ENCODE measurements around the gene HORMAD2.

Gene HORMAD2

GRCh38 chr22:30196141-30196879 is 116.0 kb downstream of the HORMAD2 start:
- Histone ChIP-seq H2AFZ (ENCODE audit: low read length) (peak overlapping the region; percentile 52), H3K9me2 (replicated peaks; ENCODE audit: low read depth, low read length) (no peaks in the 10 kb centered on the region), H3K27me3 (ENCODE audit: insufficient read depth, low read length, poor library complexity, severe bottlenecking) (no peaks in the 10 kb centered on the region), H3K4me2 (ENCODE audit: low read depth, low read length, poor library complexity, severe bottlenecking) (peak overlapping the region; percentile 79), H3K9me3 (ENCODE audit: insufficient read depth, low read depth, low read length) (no peaks in the 10 kb centered on the region), H4K20me1 (ENCODE audit: insufficient read depth, low read length, poor library complexity, severe bottlenecking) (no peaks in the 10 kb centered on the region), H3K79me2 (ENCODE audit: insufficient read depth, low read length) (no peaks in the 10 kb centered on the region), H3K4me3 (ENCODE audit: low read length, poor library complexity, severe bottlenecking) (peak overlapping the region; percentile 55), H3F3A (ENCODE audit: low read depth) (no peaks in the 10 kb centered on the region), H3K36me3 (ENCODE audit: insufficient read depth, low read length) (no peaks in the 10 kb centered on the region), H3K4me1 (ENCODE audit: insufficient read depth, low read length, poor library complexity, severe bottlenecking) (peaks cover 53% of the 10 kb centered on the region), H3K9ac (ENCODE audit: low read depth, low read length, poor library complexity, severe bottlenecking) (peak overlapping the region; percentile 65)
- TF ChIP-seq EZH2phosphoT487 (IDR thresholded peaks at IDR 0.05; ENCODE audit: borderline replicate concordance), result no peak
- TF ChIP-seq, protein P1, sequence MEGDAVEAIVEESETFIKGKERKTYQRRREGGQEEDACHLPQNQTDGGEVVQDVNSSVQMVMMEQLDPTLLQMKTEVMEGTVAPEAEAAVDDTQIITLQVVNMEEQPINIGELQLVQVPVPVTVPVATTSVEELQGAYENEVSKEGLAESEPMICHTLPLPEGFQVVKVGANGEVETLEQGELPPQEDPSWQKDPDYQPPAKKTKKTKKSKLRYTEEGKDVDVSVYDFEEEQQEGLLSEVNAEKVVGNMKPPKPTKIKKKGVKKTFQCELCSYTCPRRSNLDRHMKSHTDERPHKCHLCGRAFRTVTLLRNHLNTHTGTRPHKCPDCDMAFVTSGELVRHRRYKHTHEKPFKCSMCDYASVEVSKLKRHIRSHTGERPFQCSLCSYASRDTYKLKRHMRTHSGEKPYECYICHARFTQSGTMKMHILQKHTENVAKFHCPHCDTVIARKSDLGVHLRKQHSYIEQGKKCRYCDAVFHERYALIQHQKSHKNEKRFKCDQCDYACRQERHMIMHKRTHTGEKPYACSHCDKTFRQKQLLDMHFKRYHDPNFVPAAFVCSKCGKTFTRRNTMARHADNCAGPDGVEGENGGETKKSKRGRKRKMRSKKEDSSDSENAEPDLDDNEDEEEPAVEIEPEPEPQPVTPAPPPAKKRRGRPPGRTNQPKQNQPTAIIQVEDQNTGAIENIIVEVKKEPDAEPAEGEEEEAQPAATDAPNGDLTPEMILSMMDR (conservative IDR thresholded peaks at IDR 0.05; ENCODE audit: low read length), result no peak

DNA sequence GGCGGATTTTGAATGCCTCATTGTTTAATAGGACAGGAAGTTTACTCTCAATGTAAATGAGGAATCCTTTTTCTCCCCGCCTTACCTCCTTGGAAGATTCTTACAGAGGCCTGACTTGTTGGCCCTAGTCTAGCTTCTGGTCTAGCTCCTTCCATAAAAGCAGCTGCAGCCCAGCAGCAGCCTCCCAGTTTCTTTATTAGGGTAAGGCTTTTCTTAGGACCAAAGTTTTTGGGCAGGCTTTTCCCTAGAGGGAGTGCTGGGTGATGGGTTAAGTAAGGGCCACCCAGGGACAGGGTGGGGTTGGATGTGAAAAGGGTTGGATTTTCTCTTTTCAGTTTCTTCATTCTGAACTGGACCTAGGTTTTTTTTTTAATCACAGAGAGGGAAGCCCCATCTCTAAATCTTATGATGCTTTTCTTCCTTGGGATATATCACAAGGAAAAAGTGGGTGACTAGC is 116.6 kb downstream of the HORMAD2 start:
- Histone ChIP-seq H3K4me2 (ENCODE audit: low read depth, low read length, poor library complexity, severe bottlenecking) (peak overlapping the region; percentile 79), H3K9ac (ENCODE audit: low read depth, low read length, poor library complexity, severe bottlenecking) (peak overlapping the region; percentile 65), H3K4me3 (ENCODE audit: low read length, poor library complexity, severe bottlenecking) (peak overlapping the region; percentile 55), H3K36me3 (ENCODE audit: insufficient read depth, low read length) (no peaks in the 10 kb centered on the region), H3K4me1 (ENCODE audit: insufficient read depth, low read length, poor library complexity, severe bottlenecking) (peaks cover 47% of the 10 kb centered on the region), H3K9me3 (ENCODE audit: insufficient read depth, low read depth, low read length) (no peaks in the 10 kb centered on the region), H4K20me1 (ENCODE audit: insufficient read depth, low read length, poor library complexity, severe bottlenecking) (no peaks in the 10 kb centered on the region), H3K79me2 (ENCODE audit: insufficient read depth, low read length) (no peaks in the 10 kb centered on the region), H3K9me2 (replicated peaks; ENCODE audit: low read depth, low read length) (no peaks in the 10 kb centered on the region), H3F3A (ENCODE audit: low read depth) (no peaks in the 10 kb centered on the region), H3K27me3 (ENCODE audit: insufficient read depth, low read length, poor library complexity, severe bottlenecking) (no peaks in the 10 kb centered on the region), H2AFZ (ENCODE audit: low read length) (peak overlapping the region; percentile 52)
- no peak for TF ChIP-seq EZH2phosphoT487 (IDR thresholded peaks at IDR 0.05; ENCODE audit: borderline replicate concordance)
- TF ChIP-seq, protein P1 (conservative IDR thresholded peaks at IDR 0.05; ENCODE audit: low read length), result no peak

- peak overlapping the region; percentile 65 for H3K9ac ChIP-seq (ENCODE audit: low read depth, low read length, poor library complexity, severe bottlenecking)
- H3K9me3 ChIP-seq (ENCODE audit: insufficient read depth, low read depth, low read length), result no peaks in the 10 kb centered on the region
- peaks cover 43% of the 10 kb centered on the region for H3K4me1 ChIP-seq (ENCODE audit: insufficient read depth, low read length, poor library complexity, severe bottlenecking)
- TF ChIP-seq EZH2phosphoT487 (IDR thresholded peaks at IDR 0.05; ENCODE audit: borderline replicate concordance), result no peak
- TF ChIP-seq, protein P1 (conservative IDR thresholded peaks at IDR 0.05; ENCODE audit: low read length), result no peak
- no peaks in the 10 kb centered on the region for H3K79me2 ChIP-seq (ENCODE audit: insufficient read depth, low read length)
- H4K20me1 ChIP-seq (ENCODE audit: insufficient read depth, low read length, poor library complexity, severe bottlenecking), result no peaks in the 10 kb centered on the region
- H3K4me3 ChIP-seq (ENCODE audit: low read length, poor library complexity, severe bottlenecking), result no peak overlapping the region
- no peaks in the 10 kb centered on the region for H3K9me2 ChIP-seq (replicated peaks; ENCODE audit: low read depth, low read length)
- no peaks in the 10 kb centered on the region for H3F3A ChIP-seq (ENCODE audit: low read depth)
- no peak overlapping the region for H2AFZ ChIP-seq (ENCODE audit: low read length)
- H3K4me2 ChIP-seq (ENCODE audit: low read depth, low read length, poor library complexity, severe bottlenecking), result peak overlapping the region; percentile 79
- H3K36me3 ChIP-seq (ENCODE audit: insufficient read depth, low read length), result no peaks in the 10 kb centered on the region
- no peaks in the 10 kb centered on the region for H3K27me3 ChIP-seq (ENCODE audit: insufficient read depth, low read length, poor library complexity, severe bottlenecking)
Observed at GRCh38 chr22:30197389-30197788, 117.1 kb downstream of the HORMAD2 start.
